Left renal cortex interstitium (tissue), 4 donors: ENCODE data around the gene PCDHAC1. TPM values are rescaled to one million over a fixed set of nuclear protein-coding genes. Genes with fewer than 3 reads are reported as not detected.
"Not testable (repeated sequence)": the region's sequence is repeated elsewhere in the genome, so short reads cannot be mapped to it uniquely, and the experiment has no call there.

Experiments
- DNase-seq, 4 donors: peaks; one replicate each; pipeline ENCODE4 v3.0.0-alpha.2; 2013; ENCODE audit warnings: low read depth in 4 of 4, low spot score in 2 of 4, missing footprints in 1 of 4
- polyA plus RNA-seq, 4 donors: library from polyadenylated mRNA; unstranded; fragments of 120-200 nt; gene quantifications; one replicate each; pipeline ENCODE4 v1.2.1, GENCODE V29; 2013; ENCODE audit not compliant: insufficient read length in 4 of 4

Gene PCDHAC1
- under 1 TPM; 0.03 to 0.17 (median 0.08) TPM for polyA plus RNA-seq

DNA sequence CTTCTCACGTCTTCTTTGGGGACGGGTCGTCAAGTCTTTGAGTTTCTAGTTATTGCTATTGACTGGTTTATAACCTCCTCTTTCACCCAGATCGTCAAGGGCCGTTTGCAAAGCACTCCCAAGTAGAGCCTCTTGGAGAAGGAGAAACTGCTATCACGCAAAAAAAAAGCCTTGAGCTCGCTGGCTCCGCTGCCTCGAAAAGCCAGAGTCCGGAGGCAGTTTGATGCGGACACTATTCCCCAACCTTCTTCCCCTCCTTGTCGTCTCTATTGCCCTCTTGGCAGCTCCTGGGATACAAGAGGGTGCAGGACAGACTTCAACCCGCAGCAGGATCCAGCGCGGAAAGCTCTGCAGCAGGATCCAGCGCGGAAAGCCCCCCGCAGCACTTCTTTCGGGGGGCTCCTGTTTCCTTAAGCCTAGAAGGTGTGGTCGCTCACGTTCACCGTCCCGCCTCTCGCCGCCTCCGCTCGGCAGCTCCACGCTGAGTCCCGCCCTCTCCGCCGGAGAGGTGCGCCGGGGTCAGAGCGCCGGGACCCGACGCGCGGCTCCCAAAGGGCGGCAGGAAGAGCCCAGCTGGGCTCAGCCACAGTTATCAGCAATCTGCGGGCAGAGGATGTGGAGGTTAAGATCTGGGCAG is at the start of gene PCDHAC1:
TSS of gene PCDHAC1 (plus strand) at position 494 of the 637 bp plus-strand sequence. CDS start 594 bp downstream, outside the sequence.
- no peak for DNase-seq

DNA sequence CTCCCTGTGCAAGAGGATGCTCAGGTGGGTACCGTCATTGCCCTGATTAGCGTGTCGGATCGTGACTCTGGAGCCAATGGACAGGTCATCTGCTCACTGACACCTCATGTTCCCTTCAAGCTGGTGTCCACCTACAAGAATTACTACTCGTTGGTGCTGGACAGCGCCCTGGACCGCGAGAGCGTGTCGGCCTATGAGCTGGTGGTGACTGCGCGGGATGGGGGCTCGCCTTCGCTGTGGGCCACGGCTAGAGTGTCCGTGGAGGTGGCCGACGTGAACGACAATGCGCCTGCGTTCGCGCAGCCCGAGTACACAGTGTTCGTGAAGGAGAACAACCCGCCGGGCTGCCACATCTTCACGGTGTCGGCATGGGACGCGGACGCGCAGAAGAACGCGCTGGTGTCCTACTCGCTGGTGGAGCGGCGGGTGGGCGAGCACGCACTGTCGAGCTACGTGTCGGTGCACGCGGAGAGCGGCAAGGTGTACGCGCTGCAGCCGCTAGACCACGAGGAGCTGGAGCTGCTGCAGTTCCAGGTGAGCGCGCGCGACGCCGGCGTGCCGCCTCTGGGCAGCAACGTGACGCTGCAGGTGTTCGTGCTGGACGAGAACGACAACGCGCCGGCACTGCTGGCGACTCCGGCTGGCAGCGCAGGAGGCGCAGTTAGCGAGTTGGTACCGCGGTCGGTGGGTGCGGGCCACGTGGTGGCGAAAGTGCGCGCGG is 49.4 kb upstream of the PCDHAC1 start:
- not testable (repeated sequence) for DNase-seq

- no peak for DNase-seq
These were observed 48.9 kb upstream of the PCDHAC1 start for GRCh38 chr5:140877262-140877581.

DNA sequence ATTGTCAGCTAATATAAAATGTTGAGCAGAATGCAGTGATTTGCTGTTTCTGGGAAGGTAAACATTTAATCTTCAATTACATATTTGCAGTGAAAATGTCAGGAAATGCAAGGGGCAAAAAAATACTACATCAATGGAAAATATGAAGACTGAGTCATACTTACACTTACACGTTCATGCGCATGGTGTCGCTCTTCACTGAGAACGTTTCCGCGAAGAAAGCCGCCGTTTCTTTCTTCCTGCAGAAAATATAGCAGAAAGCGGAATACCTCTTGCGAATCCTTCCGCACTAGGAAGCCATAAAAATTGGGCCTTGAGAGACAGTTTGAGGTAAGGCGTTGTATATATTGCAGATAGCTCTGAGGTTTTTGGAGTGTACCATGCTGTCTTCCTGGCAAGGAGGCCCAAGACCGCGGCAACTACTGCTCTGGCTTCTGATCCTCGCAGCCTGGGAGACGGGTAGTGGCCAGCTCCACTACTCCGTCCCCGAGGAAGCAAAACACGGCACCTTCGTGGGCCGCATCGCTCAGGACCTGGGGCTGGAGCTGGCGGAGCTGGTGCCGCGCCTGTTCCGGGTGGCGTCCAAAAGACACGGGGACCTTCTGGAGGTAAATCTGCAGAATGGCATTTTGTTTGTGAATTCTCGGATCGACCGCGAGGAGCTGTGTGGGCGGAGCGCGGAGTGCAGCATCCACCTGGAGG is 44.1 kb upstream of the PCDHAC1 start, which contains the start of gene PCDHA13:
TSS of gene PCDHA13 (plus strand) at position 236 of the 702 bp plus-strand sequence. CDS start at position 381, 145 bp downstream.
- DNase-seq: no peak

DNA sequence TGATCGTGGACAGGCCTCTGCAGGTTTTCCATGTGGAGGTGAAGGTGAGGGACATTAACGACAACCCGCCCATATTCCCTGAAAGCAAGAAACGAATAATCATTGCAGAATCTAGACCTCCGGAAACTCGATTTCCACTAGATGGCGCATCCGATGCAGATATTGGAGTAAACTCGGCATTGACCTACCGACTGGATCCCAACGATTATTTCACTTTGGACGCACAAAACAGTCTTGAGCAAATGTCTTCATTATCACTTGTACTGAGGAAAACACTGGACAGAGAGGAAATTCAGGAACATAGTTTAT is 43.6 kb upstream of the PCDHAC1 start:
- no peak for DNase-seq

GRCh38 chr5:140883373-140883772 is 42.7 kb upstream of the PCDHAC1 start:
- no peak for DNase-seq

DNA sequence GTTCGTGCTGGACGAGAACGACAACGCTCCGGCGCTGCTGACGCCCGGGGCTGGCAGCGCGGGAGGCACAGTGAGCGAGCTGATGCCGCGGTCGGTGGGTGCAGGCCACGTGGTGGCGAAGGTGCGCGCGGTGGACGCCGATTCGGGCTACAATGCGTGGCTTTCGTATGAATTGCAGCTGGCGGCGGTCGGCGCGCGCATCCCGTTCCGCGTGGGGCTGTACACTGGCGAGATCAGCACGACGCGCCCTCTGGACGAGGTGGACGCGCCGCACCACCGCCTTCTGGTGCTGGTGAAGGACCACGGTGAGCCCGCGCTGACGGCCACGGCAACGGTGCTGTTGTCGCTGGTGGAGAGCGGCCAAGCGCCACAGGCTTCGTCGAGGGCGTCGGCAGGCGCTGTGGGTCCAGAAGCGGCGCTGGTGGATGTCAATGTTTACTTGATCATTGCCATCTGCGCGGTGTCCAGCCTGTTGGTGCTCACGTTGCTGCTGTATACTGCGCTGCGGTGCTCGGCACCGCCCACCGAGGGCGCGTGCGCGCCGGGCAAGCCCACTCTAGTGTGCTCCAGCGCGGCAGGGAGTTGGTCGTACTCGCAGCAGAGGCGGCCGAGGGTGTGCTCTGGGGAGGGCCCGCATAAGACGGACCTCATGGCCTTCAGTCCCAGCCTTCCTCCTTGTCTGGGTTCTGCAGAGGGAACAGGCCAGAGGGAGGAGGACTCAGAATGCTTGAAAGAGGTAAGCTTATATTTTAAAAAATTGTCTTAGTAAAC is 42.0 kb upstream of the PCDHAC1 start:
- DNase-seq: no peak

DNA sequence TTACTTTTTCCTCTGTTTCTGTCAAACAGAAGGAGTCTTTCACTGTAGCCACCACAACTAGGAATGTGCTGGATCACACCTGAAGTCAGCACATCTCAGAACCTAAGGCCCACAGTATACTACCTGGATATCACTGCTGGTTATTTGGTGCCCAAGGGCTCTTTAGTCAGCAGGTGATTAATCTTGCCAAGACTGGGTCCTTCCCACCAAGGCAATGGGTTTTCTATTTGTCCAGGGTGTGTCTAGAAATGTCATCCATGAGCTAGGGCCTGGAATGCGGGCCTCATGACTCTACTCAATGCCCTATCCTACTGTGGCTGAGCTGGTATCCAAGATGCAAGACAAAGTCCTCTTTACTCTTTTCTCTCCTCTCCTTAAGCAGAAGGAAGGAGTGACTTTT is 9.8 kb upstream of the PCDHAC1 start:
- no peak for DNase-seq

DNA sequence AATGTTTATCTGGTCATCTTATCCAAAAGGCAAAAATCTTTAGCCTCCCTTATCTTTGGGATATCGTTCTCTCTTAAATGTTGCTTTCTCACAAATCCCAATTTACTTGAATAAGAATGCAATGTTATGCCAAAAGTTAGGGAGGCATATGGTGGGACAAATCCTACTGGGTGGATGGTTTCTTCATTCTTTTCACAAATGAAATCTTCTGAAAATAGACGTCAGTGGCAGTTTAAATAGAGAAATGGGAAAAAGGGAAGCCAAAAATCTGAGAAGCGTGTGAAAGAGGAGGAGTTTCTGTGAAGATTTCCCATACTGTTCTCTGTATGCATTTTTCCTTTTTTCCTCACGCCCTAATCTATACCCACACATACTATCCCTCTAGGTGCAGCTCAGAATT is 2.5 kb upstream of the PCDHAC1 start:
- DNase-seq: no peak

DNA sequence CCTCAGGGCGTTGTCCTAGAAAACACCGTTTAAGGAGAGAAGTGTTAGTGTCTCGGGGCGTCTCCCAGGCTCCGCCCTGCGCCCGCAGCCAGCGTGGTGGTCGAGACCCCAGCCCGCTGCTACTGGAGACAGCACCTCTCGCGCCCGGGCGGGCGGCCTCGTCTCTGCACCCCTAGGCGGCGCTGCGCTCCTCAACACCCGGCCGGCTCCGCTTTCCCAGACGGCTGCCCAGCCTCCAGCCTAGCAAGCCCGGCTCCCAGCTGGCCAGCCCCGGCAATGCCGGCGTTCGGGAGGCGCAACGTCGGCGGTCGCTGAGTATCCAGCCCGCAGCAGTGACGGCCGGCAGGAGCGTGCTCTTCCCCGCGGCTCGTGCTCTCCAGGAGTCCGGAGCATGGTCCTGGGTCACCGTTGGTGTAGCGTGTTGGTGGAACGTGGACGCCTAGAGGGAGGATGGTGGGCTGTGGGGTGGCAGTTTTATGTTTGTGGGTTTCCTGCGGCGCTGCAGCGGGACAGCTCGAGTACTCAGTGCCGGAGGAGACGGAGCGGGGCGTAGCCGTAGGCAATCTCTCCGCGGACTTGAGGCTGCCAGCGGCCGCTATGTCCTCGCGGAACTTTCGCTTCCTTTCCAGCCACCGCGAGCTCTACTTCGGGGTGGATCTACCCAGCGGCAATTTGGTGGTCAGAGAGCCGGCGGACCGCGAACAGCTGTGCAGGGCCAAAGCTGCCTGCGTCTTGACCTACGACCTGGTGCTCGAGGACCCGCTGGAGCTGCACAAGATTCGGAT is 536 bp downstream of the PCDHAC1 start:
- DNase-seq: peak; percentile 15 to 55 (median 46)

GRCh38 chr5:140927228-140927573 is 1.1 kb downstream of the PCDHAC1 start:
- DNase-seq: no peak

- no peak for DNase-seq
These were observed 9.0 kb downstream of the PCDHAC1 start for GRCh38 chr5:140934964-140935606.

DNA sequence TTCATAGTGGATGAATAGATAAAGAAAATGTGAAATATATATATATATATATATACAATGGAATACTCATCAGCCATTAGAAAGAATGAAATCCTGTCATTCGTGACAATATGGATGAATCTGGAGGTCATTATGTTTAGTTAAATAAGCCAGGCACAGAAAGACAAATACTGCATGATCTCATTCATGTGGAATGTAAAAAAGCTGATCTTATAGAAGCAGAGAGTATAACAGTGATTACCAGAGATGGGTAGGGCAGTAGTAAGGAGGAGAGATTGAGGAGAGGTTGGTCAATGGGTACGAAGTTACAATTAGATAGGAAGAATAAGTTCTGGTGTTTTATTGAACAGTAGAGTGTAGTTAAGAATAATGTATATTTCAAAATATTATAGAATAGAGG is 20.5 kb downstream of the PCDHAC1 start:
- DNase-seq: no peak

- no peak for DNase-seq
These were observed 25.5 kb downstream of the PCDHAC1 start for GRCh38 chr5:140951636-140952035.

DNA sequence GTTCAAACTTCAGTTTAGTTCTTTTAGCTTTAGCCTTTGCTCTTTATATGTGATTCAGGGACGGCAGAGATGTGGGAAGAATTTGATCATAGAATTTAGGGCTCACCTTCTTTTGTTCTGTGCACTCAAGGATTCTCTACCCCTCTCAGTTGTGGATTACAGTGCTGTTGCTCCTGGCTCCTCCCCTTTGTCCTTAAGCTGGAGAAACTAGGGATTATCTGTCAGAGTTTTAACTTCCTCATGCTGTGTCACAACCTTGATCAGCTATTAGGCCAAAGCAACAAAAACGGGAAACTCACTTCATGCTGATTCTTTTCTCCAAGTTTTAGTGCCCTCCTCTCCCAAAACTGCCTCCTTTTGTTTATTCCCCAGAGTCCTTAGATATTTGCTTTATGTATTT is 27.1 kb downstream of the PCDHAC1 start:
- no peak for DNase-seq

DNA sequence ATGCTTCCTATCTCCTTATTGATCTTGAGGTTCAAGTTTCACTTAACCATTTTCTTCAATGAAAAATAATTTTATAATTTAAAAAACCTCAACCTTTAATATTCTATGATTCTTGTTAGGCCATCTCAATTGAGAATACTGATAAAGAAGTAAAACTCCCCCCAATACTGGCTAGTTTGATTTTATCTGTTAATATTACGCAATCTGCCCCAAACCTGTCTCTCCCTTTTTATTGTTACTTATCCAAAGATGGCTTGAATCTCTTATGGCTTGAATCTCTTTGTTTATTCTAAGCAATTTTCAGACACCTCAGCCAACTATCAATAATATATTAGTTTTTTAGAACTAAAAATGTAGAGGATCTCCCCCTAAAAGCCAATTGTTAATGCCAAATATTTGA is 36.1 kb downstream of the PCDHAC1 start:
- no peak for DNase-seq

DNA sequence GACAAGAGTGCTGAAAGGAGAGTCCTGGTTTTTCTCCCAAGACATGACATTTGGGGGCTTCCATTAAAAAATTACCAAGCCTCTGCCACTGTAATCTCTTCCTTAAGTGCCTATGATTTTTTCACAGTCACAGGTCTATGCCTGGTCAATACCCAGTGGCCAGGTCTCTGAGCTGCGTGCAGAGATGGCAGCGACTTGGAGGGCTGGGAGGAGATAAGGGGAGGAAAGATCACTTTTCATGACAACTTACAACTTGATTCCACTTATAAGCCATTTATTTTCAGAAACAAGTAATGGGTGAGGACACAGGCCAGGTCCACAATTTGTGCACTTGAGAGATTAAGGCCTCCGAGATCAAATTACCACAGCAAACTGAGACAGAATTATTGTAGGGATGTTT is 38.3 kb downstream of the PCDHAC1 start:
- no peak for DNase-seq

DNA sequence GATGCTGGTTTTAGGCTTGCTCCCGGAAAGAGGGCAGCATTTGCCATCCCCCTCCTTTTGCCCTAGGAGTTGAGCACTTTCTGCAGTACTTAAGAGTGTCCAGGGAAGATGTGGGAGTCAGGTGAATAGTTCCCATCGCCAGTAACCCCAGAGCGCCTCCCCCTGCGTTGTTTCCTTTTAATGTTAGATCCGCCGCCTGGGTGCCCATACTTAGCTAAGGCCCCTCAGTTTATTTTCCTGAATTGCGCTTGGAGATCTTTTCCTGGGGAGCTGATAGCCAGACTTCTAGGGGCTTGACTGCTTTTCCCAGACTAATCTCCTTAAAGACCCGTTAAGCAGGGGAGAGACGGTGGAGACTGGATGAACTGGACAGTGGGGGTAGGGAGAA is 39.8 kb downstream of the PCDHAC1 start:
- DNase-seq: peak in 1 of 4 donors; percentile 3

- DNase-seq: peak in 2 of 4 donors; percentile 15 to 50
These were observed 40.5 kb downstream of the PCDHAC1 start, which contains the start of gene PCDHAC2 for GRCh38 chr5:140966293-140967225. PCDHAC2 (plus strand) TSS chr5:140966476; CDS start chr5:140966767, 291 bp downstream.
